Stimulated activated CD8-positive, alpha-beta memory T cell treated with anti-CD3 and anti-CD28 coated beads, Interleukin-7, amount 100 ng/mL, for 24 hours (primary cell): Measurements from ENCODE around the gene BOD1.

Source experiments
- DNase-seq: peaks from one replicate; pipeline ENCODE4 v3.0.0-alpha.2; 2020; ENCODE audit warnings: low read depth

The BOD1 gene

DNA sequence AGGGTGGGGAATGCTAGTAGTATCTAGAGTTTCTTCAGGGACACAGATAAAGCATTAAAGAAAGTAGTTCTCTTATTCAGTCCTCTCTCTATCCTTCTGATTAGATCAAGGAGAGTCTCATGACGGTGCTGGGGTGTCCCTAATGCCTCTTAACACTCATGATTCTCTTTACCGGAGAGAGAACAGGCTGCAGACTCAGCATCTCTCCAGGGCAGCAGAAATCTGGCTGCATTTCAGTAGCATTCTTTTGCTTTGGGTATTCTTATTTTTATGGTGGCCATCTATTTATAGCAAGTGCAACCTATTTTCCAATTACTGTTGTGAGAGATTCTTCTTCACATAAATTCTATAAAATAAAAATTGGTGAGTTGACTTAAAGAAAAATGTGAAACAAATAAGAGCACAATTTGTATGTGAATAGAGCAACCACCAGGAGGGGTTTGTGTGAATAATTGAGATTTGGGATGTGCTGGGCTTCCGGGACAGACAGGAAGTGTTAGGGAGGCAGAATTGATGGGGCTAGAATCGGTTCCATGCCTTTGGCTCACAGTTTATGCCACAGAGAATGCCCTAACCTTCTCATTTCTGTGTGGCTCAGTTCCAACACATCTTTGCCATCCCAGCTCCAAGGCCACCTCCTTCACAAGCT, 23.8 kb upstream of the BOD1 start:
- no peak for DNase-seq

DNA sequence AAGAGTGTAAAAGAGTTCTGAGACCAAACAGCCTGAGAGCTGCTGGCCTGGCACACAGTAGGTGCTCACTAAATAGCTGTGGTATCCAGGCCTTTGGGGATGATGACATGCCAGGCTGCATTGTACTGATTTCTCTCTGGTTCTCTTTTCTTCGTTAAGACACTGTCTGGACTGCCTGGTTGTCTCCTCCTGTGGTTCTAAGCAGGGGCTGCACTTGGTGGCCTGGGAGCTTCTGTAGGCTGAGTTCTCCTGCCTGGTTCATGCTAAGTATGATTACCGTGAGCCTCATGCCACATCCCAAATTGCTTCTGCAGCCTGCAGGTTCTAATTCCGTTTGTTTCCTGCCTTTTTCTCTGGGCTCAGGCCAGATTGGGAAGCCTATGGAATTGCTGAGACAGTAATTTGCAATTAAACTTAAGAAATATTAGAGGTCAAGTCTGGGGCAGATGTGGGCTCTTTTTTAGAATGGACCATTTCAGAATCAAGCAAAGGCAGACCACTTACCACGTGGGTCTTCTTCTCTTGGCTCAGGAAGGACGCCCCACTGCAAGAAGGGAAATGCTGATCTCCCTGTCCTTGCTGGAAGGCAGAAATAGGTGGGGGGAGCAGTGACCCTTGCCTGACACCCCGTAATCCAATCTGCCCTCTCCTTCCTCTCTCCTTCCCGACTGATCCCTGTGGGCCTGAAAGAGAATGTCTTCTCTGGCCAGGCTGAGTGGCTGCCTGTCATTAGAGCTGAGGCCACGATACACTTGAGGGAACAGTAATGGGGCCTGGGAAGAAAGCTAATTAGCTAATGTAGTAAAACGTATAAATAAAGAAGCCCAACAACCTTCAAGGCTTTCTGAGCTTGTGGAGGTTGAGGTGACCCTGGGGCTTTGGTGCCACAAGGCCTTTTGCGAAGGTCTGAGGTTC, 21.9 kb upstream of the BOD1 start:
- no peak for DNase-seq

DNA sequence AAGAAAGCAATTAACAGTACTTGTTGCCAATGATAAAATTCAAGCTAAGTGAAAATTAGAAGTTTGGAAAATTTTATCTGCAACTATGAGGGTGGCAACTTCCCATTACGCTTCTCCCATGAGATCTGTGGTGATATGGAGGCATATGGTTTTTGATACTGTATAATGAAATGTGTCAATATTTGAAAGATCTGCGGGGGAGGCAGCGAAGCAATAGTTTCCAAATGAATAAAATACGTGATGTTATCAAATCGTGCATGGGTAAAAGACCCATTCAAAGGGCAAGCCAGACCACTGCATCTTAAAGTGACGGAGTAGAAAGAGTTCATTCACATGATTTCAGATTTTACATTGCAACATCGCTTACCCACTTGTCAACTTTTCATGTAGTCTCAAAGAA, 20.9 kb upstream of the BOD1 start:
- DNase-seq, result no peak

DNA sequence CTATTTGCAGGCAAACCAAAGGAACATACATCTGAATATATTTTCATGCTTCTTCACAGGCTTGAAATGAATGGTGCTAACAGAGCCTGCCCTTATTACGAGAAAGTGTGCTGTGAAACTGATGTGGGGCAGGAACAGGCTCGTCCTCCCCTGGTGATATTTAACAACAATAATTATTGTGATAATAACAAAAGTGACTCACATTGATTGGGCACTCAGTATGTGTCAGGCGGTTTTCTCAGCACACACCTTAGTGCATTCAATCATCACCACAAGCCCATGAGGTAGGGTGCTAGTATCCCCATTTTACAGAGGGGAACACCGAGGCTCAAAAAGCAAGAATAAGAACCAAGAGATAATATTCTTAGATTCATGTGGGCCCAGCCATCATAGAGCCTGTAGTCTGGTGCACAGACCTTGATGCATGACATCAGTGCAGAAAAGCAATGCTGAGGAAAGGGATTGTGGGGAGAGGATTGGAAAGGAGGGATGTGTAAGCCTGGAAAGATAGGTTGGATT, 18.1 kb upstream of the BOD1 start:
- no peak for DNase-seq

DNA sequence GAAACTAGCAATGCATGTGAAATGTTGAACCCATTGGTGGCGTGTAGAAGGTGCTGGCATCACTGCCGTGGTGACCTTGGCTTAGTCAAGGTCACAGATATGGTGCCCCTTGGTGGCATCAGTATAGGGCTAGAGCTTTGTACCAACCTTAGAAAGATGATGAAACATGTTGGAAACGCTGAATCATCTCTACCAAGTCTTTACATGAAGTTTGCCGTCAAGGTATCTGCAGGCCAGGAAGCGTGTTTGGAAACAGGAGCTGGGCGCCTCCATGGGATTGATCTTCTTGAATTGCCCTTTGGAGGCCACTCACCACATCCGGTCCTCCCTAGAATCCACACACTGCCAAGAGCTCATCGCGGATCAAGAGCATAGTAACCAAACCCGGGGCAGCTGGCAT, 16.9 kb upstream of the BOD1 start:
- DNase-seq, result no peak

DNA sequence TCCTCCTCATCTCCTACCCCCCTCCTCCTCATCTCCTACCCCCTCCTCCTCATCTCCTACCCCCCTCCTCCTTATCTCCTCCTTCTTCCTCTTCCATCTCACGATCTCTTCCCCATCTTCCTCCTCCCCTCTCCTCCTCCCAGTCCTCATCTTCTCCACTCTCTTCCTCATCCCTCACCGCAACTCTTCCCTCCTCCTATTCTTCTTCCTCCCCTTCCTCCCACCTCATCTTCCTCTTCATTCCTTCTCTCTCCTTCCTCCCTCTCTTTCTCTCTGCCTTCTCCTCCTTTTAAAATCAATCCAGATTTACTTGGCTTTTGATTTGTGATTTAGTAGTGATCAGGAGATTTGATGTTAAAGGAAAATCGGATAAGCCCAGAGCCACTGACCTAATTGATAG, 15.0 kb upstream of the BOD1 start:
- DNase-seq, result no peak

DNA sequence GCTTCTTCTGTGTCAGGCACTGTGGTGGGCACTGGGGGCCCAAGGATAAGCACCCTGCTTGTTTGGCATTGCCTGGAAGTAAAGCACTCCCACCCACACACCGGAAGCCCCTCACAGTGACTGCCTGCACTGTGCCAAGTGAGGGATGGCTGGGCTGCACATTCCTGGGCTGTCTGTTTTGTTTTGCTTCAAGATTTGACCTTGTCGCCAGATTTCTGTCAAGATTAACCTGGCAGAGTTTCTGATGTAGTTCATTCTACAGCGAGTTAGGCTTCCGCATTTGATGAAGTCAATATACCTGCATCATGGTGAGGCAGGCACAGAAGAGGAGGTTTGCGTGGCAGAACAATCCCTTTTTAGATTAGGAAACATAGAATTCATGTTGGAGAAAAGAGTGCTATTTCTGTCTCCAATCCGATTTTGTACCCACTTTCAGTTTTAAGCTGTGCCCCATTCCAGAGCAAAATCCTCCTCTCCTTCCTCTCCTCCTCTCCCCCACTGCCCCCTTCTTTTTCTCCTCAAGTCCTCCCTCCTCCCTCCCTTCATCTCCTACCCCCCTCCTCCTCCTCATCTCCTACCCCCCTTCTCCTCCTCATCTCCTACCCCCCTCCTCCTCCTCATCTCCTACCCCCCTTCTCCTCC, 14.4 kb upstream of the BOD1 start:
- DNase-seq, result no peak

DNA sequence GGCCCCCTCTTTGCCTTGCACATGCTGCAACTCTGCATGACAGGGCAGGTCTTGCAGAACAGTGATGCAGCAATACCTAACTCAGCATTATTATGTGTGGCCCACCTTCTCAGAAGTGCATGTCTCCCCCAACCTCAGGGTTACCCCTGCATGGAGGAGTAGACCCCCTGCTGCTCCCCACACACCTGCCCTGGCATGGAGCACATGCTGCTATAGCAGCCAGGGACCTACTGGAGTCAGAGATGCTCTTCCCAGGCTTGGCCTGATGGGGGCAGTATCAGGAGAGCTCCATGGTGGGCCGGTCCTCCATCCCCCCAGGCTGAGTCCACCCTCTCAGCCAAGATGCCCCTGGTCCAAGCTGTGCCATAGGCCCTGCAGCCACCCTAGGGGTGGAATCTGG, 13.2 kb upstream of the BOD1 start:
- no peak for DNase-seq

DNA sequence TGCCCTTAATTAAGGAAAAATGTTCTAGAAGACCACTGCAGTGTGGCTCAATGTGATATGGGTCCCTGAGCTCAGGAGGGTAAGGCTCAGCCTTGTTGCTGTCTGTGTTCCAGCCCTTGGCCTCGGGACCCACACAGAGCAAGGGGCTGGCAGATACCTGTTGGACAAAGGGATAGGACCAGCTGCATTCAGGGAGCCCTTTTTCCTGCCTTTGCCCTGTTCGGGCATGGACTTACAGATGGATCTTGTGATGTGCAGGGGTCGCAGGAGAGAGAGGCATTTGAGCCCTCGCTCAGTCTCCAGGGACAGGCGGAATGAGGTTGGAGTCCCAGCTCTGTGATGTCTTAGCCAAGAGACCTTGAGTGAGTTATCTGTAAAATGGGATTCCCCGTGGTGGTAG, 12.1 kb upstream of the BOD1 start:
- no peak for DNase-seq

DNA sequence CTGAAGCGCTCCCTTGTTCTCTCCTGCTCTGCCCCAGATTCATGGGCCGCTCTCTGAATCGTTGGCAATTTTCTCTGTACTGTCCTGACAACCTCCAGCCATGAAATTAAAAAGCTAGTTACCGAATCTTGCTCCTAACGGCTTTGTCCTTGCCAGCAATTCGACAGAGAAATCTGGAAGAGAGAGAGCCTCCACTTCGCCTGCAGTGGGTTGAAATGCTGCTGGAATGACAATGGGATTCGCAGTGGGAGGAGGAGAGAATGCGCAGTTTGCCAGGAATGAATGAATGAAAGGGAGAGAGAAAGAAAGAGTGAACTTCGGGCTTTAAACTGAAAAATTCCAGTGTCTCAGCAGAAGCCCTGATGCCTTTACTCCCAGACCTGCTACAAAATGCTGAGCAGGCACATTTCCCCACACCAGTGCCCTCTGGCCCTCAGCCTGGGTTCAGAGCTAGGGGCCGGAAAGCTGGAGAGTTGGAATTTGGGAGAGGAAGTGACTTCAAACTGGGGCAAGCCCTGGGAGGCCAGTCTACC, 11.5 kb upstream of the BOD1 start:
- DNase-seq, result no peak

DNA sequence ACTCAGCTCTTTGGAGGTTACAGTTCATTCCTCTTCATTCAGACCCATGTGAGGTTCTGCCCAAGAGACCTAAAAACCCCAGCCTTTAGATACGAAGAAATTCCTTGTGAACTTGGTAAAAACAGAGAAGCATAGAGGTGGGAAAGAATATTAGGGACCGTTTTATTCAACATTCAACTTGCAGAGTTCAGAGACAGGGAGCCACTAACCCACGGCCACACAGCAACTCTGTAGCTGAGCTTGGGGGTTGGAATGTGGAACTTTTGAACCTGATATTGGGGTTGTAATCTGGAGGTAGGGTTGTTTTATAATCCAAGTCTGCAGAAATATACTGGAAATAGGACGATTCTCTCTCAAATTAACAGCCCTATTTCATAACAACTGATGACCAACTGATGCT, 10.8 kb upstream of the BOD1 start:
- no peak for DNase-seq

DNA sequence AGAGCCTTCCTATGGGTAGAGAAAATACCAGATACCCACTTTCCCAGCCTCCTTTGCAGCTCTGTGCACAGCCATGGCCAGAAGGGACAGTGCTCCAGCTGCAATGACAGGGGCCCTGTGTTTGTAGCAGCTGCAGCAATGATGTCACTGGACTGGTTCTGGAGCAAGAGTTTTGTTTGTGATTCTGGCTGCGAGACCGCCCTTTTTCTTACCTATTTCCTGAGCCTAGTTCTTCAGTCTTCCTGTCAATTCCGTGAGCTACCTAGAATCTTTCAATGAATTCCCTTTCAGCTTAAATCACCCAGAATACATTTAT, 10.0 kb upstream of the BOD1 start:
- no peak for DNase-seq

DNA sequence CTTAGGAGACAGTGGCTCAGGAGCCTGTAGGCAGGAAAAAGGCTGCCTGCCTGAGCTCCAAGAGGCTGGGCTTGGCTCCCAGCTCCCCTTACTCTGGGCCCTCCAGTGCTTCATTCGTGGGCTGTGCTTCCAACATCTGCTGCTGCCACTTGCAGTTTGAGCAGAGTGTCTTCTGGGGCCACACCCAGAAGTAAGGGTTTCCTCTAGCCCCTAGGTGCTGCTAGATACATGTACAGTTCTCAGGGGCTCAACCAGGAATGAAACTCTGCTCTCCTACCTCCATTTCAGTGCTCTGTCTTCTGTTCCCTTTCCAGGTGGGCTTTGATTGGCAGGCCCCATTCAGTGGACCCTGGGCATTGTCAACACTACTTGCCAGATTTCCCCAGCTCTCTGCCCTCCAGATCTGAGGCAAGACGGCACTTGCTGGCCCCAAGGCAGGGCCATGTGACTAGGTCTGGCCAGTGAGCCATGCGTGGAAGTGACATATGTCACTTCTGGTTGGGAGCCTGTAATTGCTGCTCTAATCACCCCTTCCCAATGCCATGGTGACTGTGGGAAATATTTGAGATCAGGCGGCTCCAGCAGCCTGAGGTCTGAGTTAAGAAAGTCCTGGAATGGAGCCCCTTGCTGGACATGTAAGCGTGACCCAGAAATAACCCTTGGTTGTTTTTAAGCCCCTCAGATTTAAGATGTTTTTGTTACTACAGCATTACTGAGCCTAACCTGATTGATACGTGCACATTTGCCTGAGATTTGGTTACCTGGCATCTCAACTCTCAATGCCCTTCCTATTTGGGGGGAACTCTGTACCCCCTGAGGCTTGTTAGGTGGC, 9.4 kb upstream of the BOD1 start:
- DNase-seq, result no peak

DNA sequence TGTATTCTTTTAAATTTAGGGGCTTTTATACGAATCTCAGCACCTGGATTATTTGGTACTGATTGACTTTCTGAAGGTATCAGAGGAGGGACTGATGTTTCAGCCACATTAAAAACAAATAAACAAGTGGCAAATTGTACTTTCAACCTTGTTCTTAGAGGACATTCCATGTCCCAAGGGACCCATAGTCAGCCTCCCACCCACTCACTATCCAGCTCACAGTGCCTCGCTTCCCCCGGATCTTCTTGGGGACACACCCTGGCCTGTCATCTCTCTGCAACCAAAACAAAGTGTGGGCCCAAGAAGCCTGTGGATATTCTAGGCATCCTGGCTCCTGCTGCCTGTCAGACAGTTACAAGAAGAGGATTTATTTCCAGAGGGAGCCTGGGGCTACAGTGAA, 8.8 kb upstream of the BOD1 start:
- no peak for DNase-seq

DNA sequence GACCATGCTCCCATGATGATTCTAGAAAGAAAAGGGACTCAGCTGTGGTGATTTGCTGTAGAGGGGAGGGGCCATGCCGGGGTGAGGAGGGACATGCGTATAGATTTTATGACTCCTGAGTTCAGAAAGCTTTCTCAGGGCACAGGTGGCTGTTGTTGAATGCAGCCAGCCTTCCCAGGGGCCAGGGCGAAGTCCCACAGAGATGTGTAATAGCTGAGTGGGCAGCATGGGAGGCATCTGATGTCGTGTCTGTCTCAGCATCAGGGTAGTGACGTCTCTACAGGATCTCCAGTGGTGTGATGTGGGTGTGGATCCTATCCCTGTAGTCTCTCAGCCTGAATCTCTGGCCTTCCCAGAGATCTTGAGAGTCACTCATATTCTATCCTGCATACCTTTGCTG, 7.8 kb upstream of the BOD1 start:
- no peak for DNase-seq

DNA sequence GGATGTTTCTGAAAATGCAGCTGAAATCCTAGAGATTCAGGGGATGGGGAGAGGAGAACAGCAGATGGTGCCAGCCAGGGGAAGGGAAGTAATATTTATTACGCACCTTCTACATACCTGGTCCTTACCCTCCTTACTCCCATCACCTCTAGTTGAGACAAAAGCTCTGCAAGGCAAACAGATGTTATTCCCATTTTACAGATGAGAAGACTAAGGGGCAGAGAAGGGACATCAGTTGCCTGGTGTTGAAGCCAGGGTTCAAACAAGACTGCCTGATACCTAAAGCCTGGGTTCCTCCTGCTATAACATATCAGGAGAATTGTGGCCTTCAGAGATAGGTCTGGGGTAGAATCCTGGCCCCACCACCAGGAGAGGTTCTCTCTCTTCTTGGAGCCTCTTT, 7.3 kb upstream of the BOD1 start:
- DNase-seq, result no peak

DNA sequence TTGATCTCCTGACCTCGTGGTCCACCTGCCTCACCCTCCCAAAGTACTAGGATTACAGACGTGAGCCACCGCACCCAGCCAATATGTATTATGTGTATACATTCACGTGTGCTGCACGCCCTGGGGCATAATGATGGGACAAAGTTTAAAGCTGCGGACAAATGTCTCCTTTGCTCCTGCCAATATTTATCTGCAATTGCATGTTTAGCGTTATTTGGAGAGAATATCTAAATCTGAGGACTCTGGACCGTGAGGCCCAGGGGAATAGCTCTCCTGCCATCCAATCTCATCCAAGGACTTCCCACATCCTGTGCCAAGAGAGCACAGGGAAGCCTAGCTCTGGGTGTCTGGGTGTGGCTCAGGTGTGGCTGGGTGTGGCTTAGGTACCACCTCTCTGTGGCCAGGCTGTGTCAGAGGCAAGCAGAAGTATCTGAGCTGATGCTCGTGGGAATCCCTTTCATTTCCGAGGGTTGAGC, 6.9 kb upstream of the BOD1 start:
- DNase-seq, result no peak

DNA sequence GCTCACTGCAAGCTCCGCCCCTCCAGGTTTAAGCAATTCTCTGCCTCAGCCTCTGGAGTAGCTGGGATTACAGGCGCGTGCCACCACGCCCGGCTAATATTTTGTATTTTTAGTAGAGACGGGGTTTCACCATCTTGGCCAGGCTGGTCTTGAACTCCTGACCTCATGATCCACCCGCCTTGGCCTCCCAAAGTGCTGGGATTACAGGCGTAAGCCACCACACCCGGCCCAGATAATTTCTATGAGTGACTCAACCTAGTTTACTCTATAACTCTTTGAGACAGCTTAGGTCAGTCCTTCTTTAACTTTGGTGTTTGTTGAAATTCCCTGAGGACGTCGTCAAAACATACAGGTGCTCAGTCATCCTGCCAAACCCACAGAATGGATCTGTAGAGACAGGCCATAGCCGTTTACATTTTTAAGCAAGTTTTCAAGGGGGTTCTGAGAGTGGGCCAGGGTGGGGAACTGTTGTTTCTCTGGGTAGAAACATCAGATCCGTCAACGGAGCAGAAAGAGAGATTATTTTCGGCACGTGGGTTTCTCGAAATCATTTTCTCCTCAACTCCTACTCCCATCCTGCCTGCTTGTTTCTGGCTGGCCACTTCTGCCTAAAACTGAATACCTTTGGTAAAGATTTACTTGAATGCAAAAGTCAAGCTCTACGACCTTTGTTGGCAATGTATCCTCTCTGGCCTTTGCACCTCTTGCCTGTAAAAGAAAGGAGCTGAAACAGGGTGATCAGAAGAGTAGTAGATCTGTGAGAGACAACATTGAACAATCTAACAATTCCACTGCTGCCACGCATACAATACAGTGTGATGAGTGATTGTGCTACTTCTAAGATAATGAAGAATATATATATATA, 6.0 kb upstream of the BOD1 start:
- DNase-seq, result no peak

DNA sequence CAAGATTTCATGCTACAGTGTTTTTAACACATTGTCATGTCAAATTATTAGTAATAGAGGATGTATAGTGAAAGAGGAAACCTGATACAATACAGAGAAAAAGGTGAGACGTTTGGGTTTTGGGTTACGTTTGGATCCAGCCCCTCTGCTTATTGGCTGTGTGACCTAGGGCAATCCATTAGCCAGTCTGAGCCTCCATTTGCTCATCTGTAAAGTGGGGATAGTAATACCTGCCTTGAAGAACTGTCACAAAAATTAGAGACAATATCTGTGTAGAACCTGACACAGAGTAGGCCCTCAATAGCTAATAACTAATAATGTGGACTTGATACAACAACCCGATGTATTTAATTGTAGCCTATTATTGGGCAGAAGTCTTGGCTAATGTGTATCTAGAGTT, 4.3 kb upstream of the BOD1 start:
- no peak for DNase-seq

DNA sequence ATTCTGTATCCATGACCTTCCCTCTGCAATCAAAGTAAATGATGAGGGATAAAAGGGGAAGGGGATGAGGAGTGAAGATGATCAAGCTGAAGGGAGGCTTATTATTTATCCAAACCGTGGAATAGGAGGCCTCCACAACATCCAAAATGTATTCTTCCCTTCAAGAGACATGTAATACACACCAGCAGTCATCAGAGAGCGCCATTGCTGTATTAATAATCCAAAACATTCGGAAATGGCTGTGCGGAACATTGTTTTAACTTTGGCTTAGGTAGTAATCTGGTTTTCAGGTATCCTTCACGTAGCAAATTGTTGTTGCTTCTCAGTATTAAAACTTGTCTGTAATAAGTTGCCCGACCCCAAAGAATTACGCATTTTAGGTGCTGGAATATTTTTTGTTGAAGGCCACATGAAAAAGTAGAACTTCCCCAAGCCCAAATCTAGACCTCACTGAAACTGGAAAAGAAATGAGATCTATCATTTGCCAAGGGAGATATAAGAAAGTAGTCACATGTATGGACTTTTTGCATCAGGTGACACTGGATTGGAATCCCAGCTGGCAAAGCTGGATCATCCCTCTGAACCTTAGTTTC, 2.6 kb upstream of the BOD1 start:
- no peak for DNase-seq
